ENCODE results near the gene ARHGAP22. TPM values are rescaled to one million over a fixed set of nuclear protein-coding genes. Genes with fewer than 3 reads are reported as not detected.
A peak's percentile ranks its signal among the peaks of the same experiment; 100 is the strongest.

The ARHGAP22 gene
- total and polyA plus RNA-seq, 2 experiments from 2014 or later = 3.2 to 7.8 TPM

GRCh38 chr10:48535416-48536155 lies 69.3 kb downstream of the ARHGAP22 start:
- Histone ChIP-seq H3K4me1 (ENCODE audit: low read depth) (no peaks in the 10 kb centered on the region), H3K9me3 (ENCODE audit: low read depth) (no peaks in the 10 kb centered on the region), H3K4me3 (no peak overlapping the region), H3K27ac (no peak overlapping the region), H3K27me3 (no peaks in the 10 kb centered on the region), H3K36me3 (no peaks in the 10 kb centered on the region)
- no peak for TF ChIP-seq CTCF (IDR thresholded peaks at IDR 0.05; ENCODE audit: low read depth, low read length)
- DNase-seq (ENCODE audit: low read depth in 1 of 2, low spot score in 1 of 2) = no peak

DNA sequence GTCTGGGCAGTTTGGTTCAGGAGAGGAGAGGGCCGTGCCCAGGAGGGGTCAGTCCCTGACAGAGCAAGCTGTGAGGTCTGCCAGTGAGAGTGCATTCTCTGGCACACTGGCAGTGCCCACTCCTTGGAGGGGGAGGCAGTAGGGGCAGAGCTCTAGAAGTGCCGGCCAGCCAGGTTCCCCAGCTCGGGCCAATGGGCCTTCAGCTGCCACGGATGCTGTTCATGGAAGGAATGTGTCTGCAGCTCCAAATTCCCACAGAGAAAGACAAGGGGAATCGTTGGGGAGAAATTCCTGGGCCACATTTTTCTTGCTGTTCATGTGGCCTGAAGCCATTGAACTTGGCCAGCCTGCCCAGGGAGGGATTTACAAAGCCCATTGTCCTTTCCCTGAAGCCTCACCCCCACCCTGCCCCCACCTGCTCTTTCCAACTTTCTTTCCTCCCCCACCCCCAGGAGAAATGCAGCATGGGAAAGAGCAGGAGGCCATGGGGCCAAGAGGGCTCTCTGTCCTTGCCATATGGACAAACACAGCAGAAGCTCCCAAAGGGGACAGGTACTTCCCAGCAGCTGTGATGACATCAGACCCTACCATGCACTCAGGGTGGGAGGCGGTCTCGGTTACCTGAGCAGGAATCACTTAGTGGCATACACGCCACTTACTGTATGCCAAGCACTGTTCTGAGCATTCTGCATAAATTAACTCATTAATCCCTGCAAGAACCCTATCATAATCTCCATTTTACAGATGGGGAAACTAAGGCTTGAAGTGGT lies 70.7 kb downstream of the ARHGAP22 start:
- Histone ChIP-seq H3K4me1 (ENCODE audit: low read depth) (no peaks in the 10 kb centered on the region), H3K27ac (no peak overlapping the region), H3K9me3 (ENCODE audit: low read depth) (no peaks in the 10 kb centered on the region), H3K4me3 (no peak overlapping the region), H3K36me3 (no peaks in the 10 kb centered on the region), H3K27me3 (no peaks in the 10 kb centered on the region)
- DNase-seq (ENCODE audit: low read depth in 1 of 2, low spot score in 1 of 2) = peak; percentile 22 to 47
- no peak for TF ChIP-seq CTCF (IDR thresholded peaks at IDR 0.05; ENCODE audit: low read depth, low read length)

- no peak for DNase-seq (ENCODE audit: low read depth in 1 of 2, low spot score in 1 of 2)
- Histone ChIP-seq H3K9me3 (ENCODE audit: low read depth) (no peaks in the 10 kb centered on the region), H3K4me1 (ENCODE audit: low read depth) (no peaks in the 10 kb centered on the region), H3K27me3 (no peaks in the 10 kb centered on the region), H3K4me3 (no peak overlapping the region), H3K36me3 (no peaks in the 10 kb centered on the region), H3K27ac (no peak overlapping the region)
- no peak for TF ChIP-seq CTCF (IDR thresholded peaks at IDR 0.05; ENCODE audit: low read depth, low read length)
Observed at GRCh38 chr10:48533540-48533939, 71.3 kb downstream of the ARHGAP22 start.

DNA sequence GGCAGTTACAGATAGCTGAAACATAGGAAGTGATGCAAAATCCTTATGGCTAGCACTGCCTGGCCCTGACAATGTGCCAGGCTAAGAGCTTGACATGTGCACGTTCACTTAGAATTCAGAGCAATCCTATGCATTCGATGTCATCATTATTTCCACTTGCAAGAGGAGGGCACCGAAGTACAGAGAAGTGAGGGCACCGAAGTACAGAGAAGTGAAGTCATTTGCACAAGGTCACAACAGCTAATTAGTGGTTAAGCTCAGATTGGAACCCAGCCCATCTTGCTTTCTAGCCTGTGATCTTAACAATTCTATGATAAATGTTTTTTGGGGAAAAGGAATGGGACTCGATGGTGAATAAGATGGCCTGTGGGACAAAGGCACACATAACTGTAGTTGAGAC lies 73.4 kb downstream of the ARHGAP22 start:
- DNase-seq (ENCODE audit: low read depth in 1 of 2, low spot score in 1 of 2) = no peak
- Histone ChIP-seq H3K4me1 (ENCODE audit: low read depth) (no peaks in the 10 kb centered on the region), H3K27ac (no peak overlapping the region), H3K4me3 (no peak overlapping the region), H3K9me3 (ENCODE audit: low read depth) (no peaks in the 10 kb centered on the region), H3K27me3 (no peaks in the 10 kb centered on the region), H3K36me3 (no peaks in the 10 kb centered on the region)
- TF ChIP-seq CTCF (IDR thresholded peaks at IDR 0.05; ENCODE audit: low read depth, low read length) = no peak

GRCh38 chr10:48529331-48529730 lies 75.5 kb downstream of the ARHGAP22 start:
- Histone ChIP-seq H3K27ac (no peak overlapping the region), H3K27me3 (no peaks in the 10 kb centered on the region), H3K36me3 (no peaks in the 10 kb centered on the region), H3K9me3 (ENCODE audit: low read depth) (no peaks in the 10 kb centered on the region), H3K4me1 (ENCODE audit: low read depth) (no peaks in the 10 kb centered on the region), H3K4me3 (no peak overlapping the region)
- DNase-seq (ENCODE audit: low read depth in 1 of 2, low spot score in 1 of 2) = no peak
- no peak for TF ChIP-seq CTCF (IDR thresholded peaks at IDR 0.05; ENCODE audit: low read depth, low read length)
